Heart left ventricle (tissue), 16 donors: ENCODE measurements around the gene CYP1B1. TPM values are rescaled to one million over a fixed set of nuclear protein-coding genes. Genes with fewer than 3 reads are reported as not detected.
"Not testable (repeated sequence)": the region's sequence is repeated elsewhere in the genome, so short reads cannot be mapped to it uniquely, and the experiment has no call there.

Source experiments
- ATAC-seq, 4 donors: fragments of 200-7000 bp; cut with Tn5 transposase; one replicate each; pipeline ENCODE4 v1.9.1; 2020 to 2022; ENCODE audit warnings: moderate library complexity in 4 of 4, mild to moderate bottlenecking in 3 of 4, moderate number of reproducible peaks in 1 of 4
- DNase-seq, 5 donors: peaks; one replicate each; pipeline ENCODE4 v3.0.0-alpha.2; 2020
- H3K27ac ChIP-seq, 12 donors: fragments of 200-600 bp; sonication (generic) in 4 of 12; one replicate each; pipeline versions ENCODE4 v1.5.0 to v1.8.0; 2016 to 2022; ENCODE audit warnings: mild to moderate bottlenecking in 2 of 12
- H3K27me3 ChIP-seq, 9 donors: fragments of 200-600 bp; sonication (generic) in 2 of 9; one replicate each; pipeline versions ENCODE4 v1.5.1 to v1.8.0; 2016 to 2022; ENCODE audit warnings: mild to moderate bottlenecking in 3 of 9
- H3K36me3 ChIP-seq, 9 donors: fragments of 200-600 bp; sonication (generic) in 2 of 9; one replicate each; pipeline versions ENCODE4 v1.5.0 to v1.8.0; 2018 to 2022; ENCODE audit warnings: mild to moderate bottlenecking in 2 of 9
- H3K4me1 ChIP-seq, 12 donors: fragments of 200-600 bp; sonication (generic) in 4 of 12; one replicate each; pipeline versions ENCODE4 v1.5.0 to v1.8.0; 2016 to 2022; ENCODE audit warnings: mild to moderate bottlenecking in 3 of 12
- H3K4me3 ChIP-seq, 12 donors: fragments of 200-600 bp; sonication (generic) in 4 of 12; one replicate each; pipeline versions ENCODE4 v1.5.0 to v1.8.0; 2017 to 2022; ENCODE audit warnings: mild to moderate bottlenecking in 9 of 12, moderate library complexity in 4 of 12
- H3K9me3 ChIP-seq, 12 donors: fragments of 200-600 bp; sonication (generic) in 4 of 12; one replicate each; pipeline versions ENCODE4 v1.5.0 to v1.8.0; 2016 to 2022; ENCODE audit warnings: mild to moderate bottlenecking in 1 of 12
- POLR2A ChIP-seq, 2 donors: fragments of 450-650 bp; IDR thresholded peaks; one replicate each; pipeline ENCODE4 v1.6.1; 2017; ENCODE audit warnings: antibody characterized with exemption in 2 of 2, mild to moderate bottlenecking in 2 of 2, moderate library complexity in 2 of 2
- WGBS, 4 donors: extraction: QIAGEN DNeasy Blood & Tissue Kit in 2 of 4; methylation state at CpG; one replicate each; pipeline versions ENCODE4 v1.1.5 to v1.1.7; 2013 to 2018; 5-methylcytosine and 5-hydroxymethylcytosine counted together
- intact Hi-C, 10 donors: fragments of 100-400 bp; cut with DNase I; formaldehyde crosslinking; loops; one replicate each; pipeline versions ENCODE4 v1.11.1 to v1.14.2; 2022
- polyA plus RNA-seq, 2 donors: library from polyadenylated mRNA; stranded (reverse); fragments of 200-250 nt; gene quantifications; one replicate each; pipeline ENCODE4 v1.2.3, GENCODE V29; 2013
- total RNA-seq, 9 donors: library from RNA; depleted of rRNA in 2 of 9; stranded (reverse); fragments of >200 nt in 2 of 9; fragmentation: NEBNext Ultra II Directional in 3 of 9; extraction: Animal tissue kit (Norgen Biotek cat#: 25700) in 3 of 9; gene quantifications; one replicate each; pipeline versions ENCODE4 v1.1.0 to v1.2.4, GENCODE V29; 2016 to 2023
- TF ChIP-seq, protein P1 (sequence below), 12 donors: fragments of 200-600 bp; sonication (generic) in 4 of 12; IDR thresholded peaks; one replicate each; pipeline versions ENCODE4 v1.5.0 to v1.8.0; 2018 to 2022; ENCODE audit warnings: antibody characterized with exemption in 12 of 12, mild to moderate bottlenecking in 5 of 12
- donor health status: ischemic (EF 13 %, LVEDD 7.1; RV severe dilation, severe dysfunction).
- donor health status: healthy with polysubstance abuse.
- donor health status: DM: no; HTN: yes; CAD: no.
- donor health status: DM: no; HTN: no; CAD: no.
- donor health status: ischemic (EF 25% LVEDD 6.9; RV normal size, moderate dysfunction).
- donor health status: ischemic (EF 25% LVEDD 5.7; RV mildly dilated, moderate dysfunction).
- donor health status: healthy.
- donor health status: DM: yes; HTN: yes; CAD: no.
- donor health status: ischemic (EF 35%, LVEDD 5.7; RV mildly dilated, moderate dysfunction).
- donor health status: nonischemic (EF 11% LVEDD 7.7; RV severe dilation, severe dysfunction).
- donor health status: DM: yes; HTN: yes; CAD: no.
- donor health status: PGD.
- donor health status: ischemic (EF 29% LVEDD 5.4; RV normal size, mild dysfunction).
- donor health status: nonischemic (EF 23%, LVEDD 6.1; RV moderate dilation, normal function).

CYP1B1 gene
- total and polyA plus RNA-seq, 11 donors: 3.9 to 68.8 (median 20.5) TPM

DNA sequence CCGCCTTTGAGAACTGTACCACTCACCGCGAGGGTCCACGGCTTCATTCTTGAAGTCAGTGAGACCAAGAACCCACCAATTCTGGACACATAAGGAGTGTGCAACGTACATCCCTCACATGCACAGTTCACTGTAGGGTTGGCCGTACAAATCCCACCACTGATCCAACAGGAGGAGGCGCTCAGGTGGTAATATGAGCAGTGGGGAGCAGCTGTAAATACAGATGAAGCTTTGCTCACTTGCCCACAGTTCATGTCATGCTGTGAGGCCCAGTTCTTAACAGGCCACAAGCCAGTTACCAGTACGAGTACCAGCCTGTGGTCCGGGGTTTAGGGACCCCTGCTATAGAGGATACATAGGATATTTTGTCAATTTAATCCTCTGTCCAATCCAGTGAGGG is 54.4 kb downstream of the CYP1B1 start:
- intact Hi-C loops: no loop called here
- Histone ChIP-seq H3K27ac (no peak overlapping the region), H3K4me3 (no peak overlapping the region), H3K4me1 (no peaks in the 10 kb centered on the region), H3K27me3 (no peaks in the 10 kb centered on the region), H3K36me3 (no peaks in the 10 kb centered on the region), H3K9me3 (no peaks in the 10 kb centered on the region)
- no peak for DNase-seq
- no peak for ATAC-seq
- TF ChIP-seq, protein P1, sequence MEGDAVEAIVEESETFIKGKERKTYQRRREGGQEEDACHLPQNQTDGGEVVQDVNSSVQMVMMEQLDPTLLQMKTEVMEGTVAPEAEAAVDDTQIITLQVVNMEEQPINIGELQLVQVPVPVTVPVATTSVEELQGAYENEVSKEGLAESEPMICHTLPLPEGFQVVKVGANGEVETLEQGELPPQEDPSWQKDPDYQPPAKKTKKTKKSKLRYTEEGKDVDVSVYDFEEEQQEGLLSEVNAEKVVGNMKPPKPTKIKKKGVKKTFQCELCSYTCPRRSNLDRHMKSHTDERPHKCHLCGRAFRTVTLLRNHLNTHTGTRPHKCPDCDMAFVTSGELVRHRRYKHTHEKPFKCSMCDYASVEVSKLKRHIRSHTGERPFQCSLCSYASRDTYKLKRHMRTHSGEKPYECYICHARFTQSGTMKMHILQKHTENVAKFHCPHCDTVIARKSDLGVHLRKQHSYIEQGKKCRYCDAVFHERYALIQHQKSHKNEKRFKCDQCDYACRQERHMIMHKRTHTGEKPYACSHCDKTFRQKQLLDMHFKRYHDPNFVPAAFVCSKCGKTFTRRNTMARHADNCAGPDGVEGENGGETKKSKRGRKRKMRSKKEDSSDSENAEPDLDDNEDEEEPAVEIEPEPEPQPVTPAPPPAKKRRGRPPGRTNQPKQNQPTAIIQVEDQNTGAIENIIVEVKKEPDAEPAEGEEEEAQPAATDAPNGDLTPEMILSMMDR (IDR thresholded peaks at IDR 0.05): no peak
- TF ChIP-seq POLR2A (IDR thresholded peaks at IDR 0.05): no peak
- 86 to 96% (median 91%) methylated on average over 8 to 9 of the region's 9 CpGs for WGBS, 4 donors

DNA sequence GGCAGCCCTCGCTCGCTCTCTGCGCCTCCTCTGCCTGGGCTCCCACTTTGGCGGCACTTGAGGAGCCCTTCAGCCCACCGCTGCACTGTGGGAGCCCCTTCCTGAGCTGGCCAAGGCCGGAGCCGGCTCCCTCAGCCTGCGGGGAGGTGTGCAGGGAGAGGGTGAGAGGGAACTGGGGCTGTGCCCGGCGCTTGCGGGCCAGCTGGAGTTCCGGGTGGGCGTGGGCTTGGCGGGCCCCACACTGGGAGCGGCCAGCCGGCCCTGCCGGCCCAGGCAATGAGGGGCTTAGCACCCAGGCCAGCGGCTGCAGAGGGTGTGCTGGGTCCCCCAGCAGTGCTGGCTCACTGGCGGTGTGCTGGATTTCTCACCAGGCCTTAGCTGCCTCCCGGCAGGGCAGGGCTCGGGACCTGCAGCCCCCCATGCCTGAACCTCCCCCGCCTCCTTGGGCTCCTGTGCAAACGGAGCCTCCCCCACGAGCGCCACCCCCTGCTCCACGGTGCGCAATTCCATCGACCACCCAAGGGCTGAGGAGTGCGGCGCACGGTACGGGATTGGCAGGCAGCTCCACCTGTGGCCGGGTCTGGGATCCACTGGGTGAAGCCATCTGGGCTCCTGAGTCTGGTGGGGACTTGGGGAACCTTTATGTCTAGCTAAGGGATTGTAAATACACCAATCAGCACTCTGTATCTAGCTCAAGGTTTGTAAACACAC is 55.4 kb downstream of the CYP1B1 start:
- DNase-seq, H3K4me3 ChIP-seq, H3K27me3 ChIP-seq, H3K9me3 ChIP-seq, H3K27ac ChIP-seq, H3K36me3 ChIP-seq, H3K4me1 ChIP-seq, ATAC-seq, intact Hi-C loops: not testable (repeated sequence)
- 97 to 100% (median 97%) methylated on average over 7 to 33 of the region's 33 CpGs for WGBS, 4 donors

DNA sequence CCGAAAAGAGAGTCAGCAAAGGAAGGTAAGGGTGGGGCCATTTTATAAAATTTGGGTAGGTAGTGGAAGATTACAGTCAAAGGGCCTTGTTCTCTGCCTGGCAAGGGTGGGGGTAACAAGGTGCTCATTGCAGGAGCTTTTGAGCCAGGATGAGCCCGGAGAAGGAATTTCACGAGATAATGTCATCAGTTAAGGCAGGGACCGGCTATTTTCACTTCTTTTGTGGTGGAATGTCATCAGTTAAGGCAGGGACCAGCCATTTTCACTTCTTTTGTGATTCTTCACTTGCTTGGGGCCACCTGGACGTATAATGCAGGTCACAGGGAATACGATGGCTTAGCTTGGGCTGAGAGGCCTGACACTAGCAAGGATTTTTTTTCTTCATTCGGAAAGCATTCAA is 58.1 kb downstream of the CYP1B1 start:
- WGBS, 4 donors: 80 to 91% (median 85%) methylated on average over 7 of the region's 7 CpGs

More for the DNA sequence above, 58.1 kb downstream of the CYP1B1 start:
- no peak for DNase-seq
- H3K9me3 ChIP-seq: no peaks in the 10 kb centered on the region
- no peak overlapping the region for H3K4me3 ChIP-seq
- H3K4me1 ChIP-seq: no peaks in the 10 kb centered on the region
- no peak overlapping the region for H3K27ac ChIP-seq
- ATAC-seq: no peak
- H3K36me3 ChIP-seq: no peaks in the 10 kb centered on the region
- intact Hi-C loops: no loop called here
- H3K27me3 ChIP-seq: no peaks in the 10 kb centered on the region
- TF ChIP-seq POLR2A (IDR thresholded peaks at IDR 0.05): no peak
- TF ChIP-seq, protein P1 (IDR thresholded peaks at IDR 0.05): no peak

Other genes starting within 250 kb of the CYP1B1 start
- gene RMDN2, start 150.9 kb downstream of the CYP1B1 start, total RNA-seq: 1 to 10 TPM; 3.4 to 7.2 (median 5.8) TPM
- 1 to 10 TPM; 2.7 to 4.0 TPM for gene RMDN2, start 150.9 kb downstream of the CYP1B1 start, polyA plus RNA-seq